Measurements from ENCODE around the gene MAGEC1. TPM values are rescaled to one million over a fixed set of nuclear protein-coding genes. Genes with fewer than 3 reads are reported as not detected.
A peak's percentile ranks its signal among the peaks of the same experiment; 100 is the strongest.

MAGEC1 gene
- total RNA-seq, 1 donor from 2014 or later = not detected

- no peak overlapping the region for H3K27ac Mint-ChIP-seq (ENCODE audit: unreplicated experiment)
- H3K4me3 Mint-ChIP-seq = no peak overlapping the region
- no peaks in the 10 kb centered on the region for H3K36me3 Mint-ChIP-seq (ENCODE audit: low read depth)
- H3K27me3 Mint-ChIP-seq (ENCODE audit: low read depth) = no peaks in the 10 kb centered on the region
- no peak for TF ChIP-seq CTCF (conservative IDR thresholded peaks at IDR 0.05)
- no peak for DNase-seq (ENCODE audit: low read depth, low spot score)
- H3K9me3 Mint-ChIP-seq = no peaks in the 10 kb centered on the region
- H3K4me1 Mint-ChIP-seq = no peaks in the 10 kb centered on the region
Measured at GRCh38 chrX:141934059-141934641, 30.5 kb downstream of the MAGEC1 start.

GRCh38 chrX:141935645-141936044 is 32.0 kb downstream of the MAGEC1 start:
- TF ChIP-seq CTCF (conservative IDR thresholded peaks at IDR 0.05) = no peak
- H3K4me3 Mint-ChIP-seq = no peak overlapping the region
- no peaks in the 10 kb centered on the region for H3K36me3 Mint-ChIP-seq (ENCODE audit: low read depth)
- peaks cover 4% of the 10 kb centered on the region for H3K9me3 Mint-ChIP-seq
- H3K27me3 Mint-ChIP-seq (ENCODE audit: low read depth) = no peaks in the 10 kb centered on the region
- no peak for DNase-seq (ENCODE audit: low read depth, low spot score)
- H3K4me1 Mint-ChIP-seq = no peaks in the 10 kb centered on the region
- no peak overlapping the region for H3K27ac Mint-ChIP-seq (ENCODE audit: unreplicated experiment)

GRCh38 chrX:141936080-141936479 is 32.4 kb downstream of the MAGEC1 start:
- H3K9me3 Mint-ChIP-seq = peaks cover 4% of the 10 kb centered on the region
- no peaks in the 10 kb centered on the region for H3K36me3 Mint-ChIP-seq (ENCODE audit: low read depth)
- H3K4me3 Mint-ChIP-seq = no peak overlapping the region
- no peaks in the 10 kb centered on the region for H3K27me3 Mint-ChIP-seq (ENCODE audit: low read depth)
- peak; percentile 28 for TF ChIP-seq CTCF (conservative IDR thresholded peaks at IDR 0.05)
- H3K4me1 Mint-ChIP-seq = no peaks in the 10 kb centered on the region
- no peak for DNase-seq (ENCODE audit: low read depth, low spot score)
- H3K27ac Mint-ChIP-seq (ENCODE audit: unreplicated experiment) = no peak overlapping the region

GRCh38 chrX:141941234-141941633 is 37.5 kb downstream of the MAGEC1 start:
- no peak for DNase-seq (ENCODE audit: low read depth, low spot score)
- Mint-ChIP-seq H3K4me1 (no peaks in the 10 kb centered on the region), H3K27ac (ENCODE audit: unreplicated experiment) (no peak overlapping the region), H3K27me3 (ENCODE audit: low read depth) (no peaks in the 10 kb centered on the region), H3K36me3 (ENCODE audit: low read depth) (no peaks in the 10 kb centered on the region), H3K4me3 (no peak overlapping the region), H3K9me3 (peaks cover 4% of the 10 kb centered on the region)
- TF ChIP-seq CTCF (conservative IDR thresholded peaks at IDR 0.05) = no peak

GRCh38 chrX:141945426-141945825 is 41.7 kb downstream of the MAGEC1 start:
- Mint-ChIP-seq H3K27me3 (ENCODE audit: low read depth) (no peaks in the 10 kb centered on the region), H3K27ac (ENCODE audit: unreplicated experiment) (no peak overlapping the region), H3K36me3 (ENCODE audit: low read depth) (no peaks in the 10 kb centered on the region), H3K9me3 (peaks cover 2% of the 10 kb centered on the region), H3K4me1 (no peaks in the 10 kb centered on the region), H3K4me3 (no peak overlapping the region)
- TF ChIP-seq CTCF (conservative IDR thresholded peaks at IDR 0.05) = no peak
- no peak for DNase-seq (ENCODE audit: low read depth, low spot score)
